HG02938 (cell line): Measurements from ENCODE around the gene SLC12A8.

Experiments
- ATAC-seq: cut with Tn5 transposase; IDR thresholded peaks from one replicate; pipeline ENCODE4 v1.9.1; 2021; ENCODE audit warnings: mild to moderate bottlenecking, moderate library complexity; ENCODE audit not compliant: unreplicated experiment

Gene SLC12A8

DNA sequence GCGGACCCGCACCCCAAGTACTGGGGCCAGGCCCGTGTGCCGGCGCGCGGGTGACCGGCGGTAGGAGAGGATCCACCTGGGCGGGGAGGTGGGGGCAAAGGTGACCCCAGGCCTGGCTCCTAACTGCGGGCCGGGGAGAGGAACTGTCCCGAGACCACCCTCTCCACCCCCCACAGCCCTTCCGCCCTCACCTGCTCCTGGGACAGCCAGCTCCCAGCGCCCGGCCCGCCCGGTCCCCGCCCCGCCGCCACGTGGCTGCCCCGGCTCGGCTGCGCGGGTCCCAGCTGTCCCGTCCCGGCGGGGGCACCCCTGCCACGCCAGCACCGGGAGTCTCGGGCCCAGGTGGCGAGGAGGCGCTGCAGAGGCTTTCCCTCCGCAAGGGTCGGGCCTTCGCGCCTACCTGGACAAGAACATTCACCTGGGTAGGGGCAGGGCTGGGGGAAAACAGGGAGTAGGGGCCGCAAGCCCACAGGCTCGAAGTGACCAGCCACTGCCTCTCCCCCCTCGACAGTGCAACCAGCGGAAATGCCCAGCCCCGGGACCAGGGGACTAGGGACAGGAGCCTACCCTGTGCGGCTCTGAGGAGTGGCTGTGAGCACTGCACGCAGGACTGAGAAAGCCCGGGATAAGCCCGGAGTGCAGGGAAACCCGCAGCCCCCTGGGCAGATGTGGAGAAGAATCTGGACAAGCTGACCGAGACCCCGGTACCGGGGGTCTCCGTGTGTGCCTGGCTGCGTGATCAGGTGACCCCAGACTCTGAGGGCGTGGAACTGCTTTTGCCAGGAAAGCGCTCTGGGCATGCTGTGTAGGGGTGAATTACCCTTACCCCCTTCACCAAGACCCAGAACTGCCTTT lies at the start of gene SLC12A8:
Gene SLC12A8 (minus strand): TSS at position 240 of the 855 bp plus-strand sequence. CDS start 1,399 bp downstream, outside the sequence.
- no peak for ATAC-seq

GRCh38 chr3:125262161-125262560 lies 49.6 kb upstream of the SLC12A8 start:
- no peak for ATAC-seq

DNA sequence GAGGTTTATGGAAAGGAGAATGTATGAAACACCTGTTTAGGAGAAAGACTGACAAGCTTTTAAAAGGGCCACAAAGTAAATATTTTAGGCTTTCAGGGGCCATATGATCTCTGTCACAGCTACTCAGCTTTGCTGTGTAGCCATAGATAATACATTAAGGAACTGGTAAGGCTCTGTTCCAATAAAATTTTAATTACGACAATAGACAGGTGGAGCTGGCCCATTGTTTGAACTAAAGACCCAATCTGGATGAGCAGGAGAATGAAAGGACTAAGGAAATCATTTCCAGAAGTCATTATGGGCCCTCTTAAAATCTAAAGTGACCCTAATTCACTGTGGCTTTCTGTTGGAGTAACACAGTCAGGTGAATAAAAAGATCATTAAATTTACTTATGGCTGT lies 48.5 kb upstream of the SLC12A8 start:
- ATAC-seq: no peak

GRCh38 chr3:125260158-125260557 lies 47.6 kb upstream of the SLC12A8 start:
- no peak for ATAC-seq

DNA sequence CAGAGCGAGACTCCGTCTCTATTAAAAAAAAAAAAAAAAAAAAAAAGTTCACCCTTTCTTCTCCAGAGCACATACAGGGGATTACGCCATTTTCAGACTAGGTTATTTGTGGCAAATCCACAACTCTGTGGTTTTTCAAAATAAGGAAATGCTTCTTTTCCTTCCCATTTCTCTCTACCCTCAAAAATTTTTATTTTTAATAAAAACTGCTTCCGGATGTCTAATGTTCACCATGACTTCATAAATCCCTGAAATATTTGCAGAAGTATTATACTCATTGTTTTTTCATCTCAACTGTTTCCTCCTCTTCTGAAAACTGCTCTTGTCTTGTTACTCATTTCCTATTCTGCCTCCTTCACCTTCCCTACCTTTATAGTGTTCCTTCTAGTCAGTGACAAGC lies 45.0 kb upstream of the SLC12A8 start:
- ATAC-seq: no peak

- ATAC-seq: no peak
Observed at GRCh38 chr3:125256675-125257074, 44.1 kb upstream of the SLC12A8 start.

DNA sequence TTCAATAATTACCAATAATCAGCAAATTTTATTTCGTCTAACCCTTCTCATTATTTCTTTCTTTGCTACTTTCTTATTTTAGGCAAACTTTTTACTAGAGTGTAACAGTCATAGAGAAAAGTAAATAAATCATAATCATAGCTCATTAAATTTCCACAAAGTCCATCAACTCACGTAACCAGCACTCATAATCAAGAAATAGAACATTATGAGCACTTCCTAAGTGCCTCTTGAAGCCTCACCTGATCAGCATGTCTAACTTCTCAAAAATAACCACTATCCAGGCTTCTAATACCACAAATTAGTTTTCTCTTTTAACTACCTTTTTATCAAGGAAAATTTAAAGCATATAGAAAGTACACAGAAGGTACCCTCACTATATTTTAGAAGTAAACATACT lies 38.4 kb upstream of the SLC12A8 start:
- ATAC-seq: no peak

GRCh38 chr3:125246237-125246636 lies 33.7 kb upstream of the SLC12A8 start:
- no peak for ATAC-seq

- no peak for ATAC-seq
Observed at GRCh38 chr3:125245521-125245920, 33.0 kb upstream of the SLC12A8 start.

DNA sequence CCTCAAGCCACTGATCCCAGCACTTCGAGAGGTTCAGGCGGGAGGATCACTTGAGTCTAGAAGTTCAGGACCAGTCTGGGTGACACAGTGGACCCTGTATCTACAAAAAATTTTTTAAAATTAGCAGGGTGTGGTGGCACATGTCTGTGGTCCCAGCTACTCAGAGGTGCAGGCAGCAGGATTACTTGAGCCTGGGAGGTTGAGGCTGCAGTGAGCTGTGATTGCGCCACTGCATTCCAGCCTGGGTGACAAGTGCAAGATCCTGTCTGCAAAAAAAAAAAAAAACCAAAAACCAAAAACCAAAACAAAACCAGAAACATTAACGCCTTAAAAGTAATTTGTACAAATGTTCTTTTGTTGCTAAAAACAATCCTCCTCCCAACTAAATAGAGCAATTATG lies 27.9 kb upstream of the SLC12A8 start:
- ATAC-seq: no peak

DNA sequence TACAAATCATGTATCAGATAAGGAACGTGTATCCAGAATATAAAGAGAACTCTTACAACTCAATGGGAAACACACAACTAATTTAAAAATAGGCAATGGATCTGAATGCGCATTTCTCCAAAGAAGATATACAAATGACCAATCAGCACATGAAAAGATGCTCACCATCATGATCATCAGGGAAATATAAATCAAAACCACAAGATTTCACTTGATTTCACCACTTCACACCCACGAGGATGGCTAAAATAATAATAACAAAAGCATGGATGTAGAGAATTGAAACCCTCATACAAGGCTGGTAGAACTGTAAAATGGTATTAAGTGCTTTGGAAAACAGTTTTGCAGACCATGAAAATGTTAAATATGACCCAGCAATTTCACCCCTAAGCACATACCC lies 26.7 kb upstream of the SLC12A8 start:
- no peak for ATAC-seq

GRCh38 chr3:125238759-125239158 lies 26.2 kb upstream of the SLC12A8 start:
- ATAC-seq: no peak

- ATAC-seq: no peak
Observed at GRCh38 chr3:125236331-125236903, 23.9 kb upstream of the SLC12A8 start.

DNA sequence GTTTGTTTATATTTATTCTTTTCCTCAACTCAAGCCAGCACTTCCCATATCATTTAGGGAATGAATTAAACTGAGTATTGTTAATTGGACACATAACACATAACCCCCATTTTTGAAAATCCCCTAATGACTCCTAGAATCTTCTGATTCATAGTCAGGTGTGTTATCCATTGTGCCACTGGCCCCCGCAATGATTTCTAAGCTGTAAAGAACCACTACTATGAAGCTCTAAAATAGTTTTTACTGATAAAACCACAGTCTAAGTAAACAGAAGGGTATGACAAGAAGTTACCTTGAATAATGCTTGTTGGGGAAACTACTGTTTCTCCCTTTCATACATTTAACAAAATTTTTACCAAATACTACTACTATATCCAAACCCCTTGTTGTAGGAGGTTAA lies 22.3 kb upstream of the SLC12A8 start:
- no peak for ATAC-seq

DNA sequence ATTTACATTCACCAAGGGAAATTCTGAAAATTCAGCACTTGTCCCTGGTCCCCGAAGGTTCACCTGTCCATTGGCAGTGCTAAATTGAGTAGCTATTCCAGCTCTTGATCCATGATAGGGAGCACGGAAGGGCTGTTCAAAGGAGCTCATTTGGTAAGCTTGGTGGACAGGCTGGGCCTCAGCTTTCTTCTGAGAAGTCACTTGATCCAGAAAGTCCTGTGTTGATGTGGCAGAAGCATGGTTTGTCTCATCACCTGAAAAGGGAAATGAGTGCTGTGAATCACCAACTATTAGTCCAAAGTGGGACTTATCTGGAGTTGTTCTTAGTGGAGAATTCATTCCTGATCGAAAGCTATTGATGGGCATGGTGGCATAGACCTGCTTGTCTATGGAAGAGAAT lies 19.9 kb upstream of the SLC12A8 start:
- ATAC-seq: no peak

GRCh38 chr3:125231895-125232294 lies 19.3 kb upstream of the SLC12A8 start:
- ATAC-seq: no peak

DNA sequence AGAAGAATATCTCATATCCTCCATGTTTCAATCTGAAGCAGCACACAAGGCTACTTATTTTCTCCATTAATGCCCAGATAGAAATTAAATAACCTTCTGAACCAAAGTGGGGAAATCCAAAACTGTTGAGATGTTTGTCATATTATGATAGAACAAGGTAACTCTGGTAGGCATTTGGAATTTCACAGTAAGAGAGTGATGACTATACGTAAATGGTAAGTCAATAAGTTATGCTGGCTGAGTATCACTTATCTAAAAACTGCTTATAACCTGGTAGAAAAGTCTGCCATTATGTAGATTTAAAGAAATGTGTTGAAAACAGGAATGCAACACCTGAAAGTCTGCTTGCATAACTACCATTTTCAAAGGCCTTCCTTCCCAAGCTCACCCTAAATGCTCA lies 17.2 kb upstream of the SLC12A8 start:
- ATAC-seq: no peak

DNA sequence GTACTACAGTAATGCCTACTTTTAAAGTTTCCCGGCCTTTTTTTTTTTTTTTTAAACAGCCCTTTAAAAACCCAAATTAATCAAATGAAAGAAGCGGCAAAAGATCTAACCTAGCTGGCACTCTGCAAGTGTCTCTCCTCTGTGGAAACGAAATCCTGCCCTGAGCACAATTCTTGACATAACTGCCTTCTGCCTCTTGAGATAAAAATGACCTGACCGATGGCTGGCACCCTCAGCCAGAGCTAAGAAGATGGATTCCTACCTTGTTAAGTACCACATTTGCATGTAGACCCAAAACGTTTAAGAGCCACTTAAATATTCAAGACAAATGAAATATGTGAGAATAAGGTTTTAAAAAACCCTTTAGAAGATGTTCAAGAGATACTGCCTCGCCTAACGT lies 16.6 kb upstream of the SLC12A8 start:
- ATAC-seq: no peak

DNA sequence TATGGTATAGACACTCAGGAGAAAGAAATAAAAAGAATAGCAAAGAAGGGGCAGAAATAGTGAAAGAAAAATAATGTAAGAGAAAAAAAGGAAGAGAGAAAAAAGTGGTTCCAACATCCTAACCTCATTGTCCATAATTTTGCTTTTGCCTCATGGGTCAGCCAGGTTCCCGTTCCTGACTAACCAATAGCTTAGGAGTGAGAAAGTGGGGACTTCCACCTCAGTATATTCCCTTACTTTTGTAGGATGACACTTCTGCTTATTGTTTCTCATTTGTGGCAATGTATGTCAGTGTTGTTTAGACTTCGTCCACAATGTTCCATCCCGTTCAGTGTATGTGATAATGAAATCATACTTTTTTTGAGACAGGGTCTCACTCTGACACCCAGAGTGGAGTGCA lies 9.3 kb upstream of the SLC12A8 start:
- no peak for ATAC-seq

DNA sequence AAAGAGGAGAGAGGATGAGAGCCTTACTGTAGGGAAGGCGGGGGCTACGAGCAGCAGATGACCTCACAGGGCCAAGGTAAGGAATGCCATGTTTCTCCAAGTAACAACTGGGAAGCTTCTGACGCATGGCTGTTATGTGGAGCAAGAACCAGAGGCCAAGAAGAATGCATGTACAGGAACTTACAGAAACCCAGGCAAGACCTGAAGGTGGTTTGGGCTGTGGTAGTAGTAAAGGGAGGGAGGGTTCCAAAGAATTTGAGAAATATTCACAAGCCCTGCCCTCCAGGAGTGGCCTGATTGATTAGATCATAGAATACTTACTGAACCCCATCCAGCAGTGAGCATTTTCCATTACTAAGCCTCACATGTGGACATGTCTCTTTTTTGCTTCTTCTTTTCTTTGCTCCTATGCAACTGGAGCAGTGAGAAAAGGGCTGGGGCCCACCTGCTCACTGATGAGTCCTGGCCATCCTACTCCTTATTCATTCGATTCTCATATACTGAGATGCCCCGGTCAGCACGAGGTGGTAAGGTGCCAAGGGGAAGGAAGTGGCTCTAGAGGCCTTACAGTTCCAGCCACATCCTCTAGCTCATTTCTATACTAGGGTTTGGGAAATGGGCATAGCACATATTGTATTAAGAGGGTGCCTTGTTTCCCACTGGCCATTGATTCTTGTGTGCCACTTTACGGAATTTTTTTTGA lies 8.3 kb upstream of the SLC12A8 start:
- no peak for ATAC-seq

DNA sequence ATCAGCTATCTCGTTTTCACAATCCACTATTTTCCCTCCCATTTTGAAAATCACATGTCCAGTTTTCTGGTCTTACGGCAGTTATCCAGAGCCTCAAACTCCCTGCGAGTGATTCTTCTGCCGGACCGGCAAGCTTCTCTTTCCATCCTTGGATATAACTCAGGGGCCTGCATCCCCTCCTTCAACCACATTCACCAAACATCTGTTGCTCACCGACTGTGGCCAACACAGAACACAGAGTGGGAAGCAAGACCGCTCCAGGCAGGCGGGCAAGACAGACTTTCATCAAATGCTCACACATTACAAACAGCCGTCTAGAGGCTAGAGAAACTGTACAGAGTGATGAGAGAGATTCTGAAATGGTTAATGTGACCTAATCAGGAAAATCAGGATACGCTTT lies 7.6 kb upstream of the SLC12A8 start:
- no peak for ATAC-seq

DNA sequence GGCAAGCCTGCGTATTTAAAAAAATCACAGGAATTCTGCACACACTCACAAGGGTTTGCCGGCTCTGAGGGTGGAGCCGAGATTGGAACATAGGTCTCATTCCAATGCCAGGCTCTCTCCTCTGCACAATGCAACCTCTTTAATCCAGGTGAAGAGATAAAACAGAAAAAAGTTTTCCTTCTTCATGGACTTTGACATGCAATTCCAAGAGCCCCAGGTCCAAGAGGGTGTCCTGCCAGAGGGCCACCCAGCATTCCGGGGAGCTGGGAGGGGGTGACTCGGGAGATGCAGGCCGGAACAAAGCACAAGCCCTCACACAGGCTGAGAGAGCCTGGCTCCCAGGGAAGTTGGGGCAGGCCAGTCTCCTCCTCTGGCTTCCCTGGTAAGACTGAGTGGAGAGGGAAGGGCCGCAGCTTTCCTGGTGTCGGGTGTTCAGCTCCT lies 6.7 kb upstream of the SLC12A8 start:
- no peak for ATAC-seq
